Measurements from ENCODE around the gene SORBS1. TPM values are rescaled to one million over a fixed set of nuclear protein-coding genes. Genes with fewer than 3 reads are reported as not detected.

The SORBS1 gene
- total RNA-seq, 1 donor from 2014 or later, result 0.77 TPM

GRCh38 chr10:95440756-95441546, 120.2 kb downstream of the SORBS1 start:
- Mint-ChIP-seq H3K9me3 (no peaks in the 10 kb centered on the region), H3K36me3 (ENCODE audit: low read depth) (no peaks in the 10 kb centered on the region), H3K27me3 (peaks cover 18% of the 10 kb centered on the region), H3K4me1 (peaks cover under 1% of the 10 kb centered on the region), H3K27ac (no peak overlapping the region), H3K4me3 (no peak overlapping the region)
- peak; percentile 62 for DNase-seq
- intact Hi-C loops (cut with micrococcal nuclease), result no loop called here

DNA sequence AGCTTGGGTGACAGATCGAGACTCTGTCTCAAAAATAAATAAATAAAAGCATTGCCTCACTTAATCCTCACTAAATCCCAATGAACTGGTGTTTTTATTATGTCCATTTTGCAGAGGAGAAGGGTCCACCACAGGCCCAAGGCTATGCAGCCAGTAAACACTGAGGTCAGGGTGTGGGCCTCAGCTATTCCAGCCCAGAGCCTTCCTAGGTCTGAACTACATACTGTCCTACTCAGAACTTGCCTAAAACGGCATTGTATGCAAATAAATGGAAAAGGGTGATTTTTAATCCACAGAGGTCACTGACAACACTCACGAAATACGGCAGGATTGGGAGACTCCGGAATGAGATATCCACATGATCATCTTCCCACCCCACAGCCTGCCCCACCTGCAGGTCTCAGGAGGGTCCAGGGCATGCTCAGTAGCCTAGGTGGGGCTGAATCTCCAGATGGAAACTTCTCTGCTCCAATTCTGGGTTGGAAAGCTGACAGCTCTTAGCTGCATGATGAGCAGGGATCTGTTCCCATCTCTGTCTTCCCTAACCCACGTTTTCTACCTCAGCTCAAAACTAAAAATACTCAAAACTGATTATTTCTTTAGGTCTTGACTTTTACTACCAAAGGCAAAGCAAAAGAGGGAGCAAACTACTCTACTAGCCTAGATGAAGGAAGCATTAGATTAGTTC, 121.0 kb downstream of the SORBS1 start:
- H3K27me3 Mint-ChIP-seq, result peaks cover 12% of the 10 kb centered on the region
- no peak for DNase-seq
- no peaks in the 10 kb centered on the region for H3K4me1 Mint-ChIP-seq
- intact Hi-C loops (cut with micrococcal nuclease), result no loop called here
- no peaks in the 10 kb centered on the region for H3K9me3 Mint-ChIP-seq
- H3K4me3 Mint-ChIP-seq, result no peak overlapping the region
- no peak overlapping the region for H3K27ac Mint-ChIP-seq
- H3K36me3 Mint-ChIP-seq (ENCODE audit: low read depth), result no peaks in the 10 kb centered on the region

DNA sequence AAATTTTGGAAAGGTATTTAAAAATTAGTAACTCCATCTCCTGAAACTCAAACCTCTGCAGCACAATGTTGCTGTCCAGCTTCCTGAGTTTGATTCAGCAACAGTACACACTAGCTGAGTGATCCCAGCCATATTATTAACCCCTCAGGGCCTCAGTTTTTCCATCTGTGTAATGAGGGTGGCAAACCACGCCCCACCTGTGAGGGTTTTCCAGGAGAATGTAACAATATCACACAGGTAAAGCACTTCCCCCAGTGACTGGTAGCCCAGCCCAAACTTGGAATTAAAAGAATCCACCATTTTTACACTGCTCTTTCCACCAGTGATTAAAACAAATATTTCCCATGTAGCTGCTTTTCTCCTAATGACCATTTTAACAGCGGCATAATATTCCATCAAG, 122.4 kb downstream of the SORBS1 start:
- H3K27me3 Mint-ChIP-seq, result peaks cover 11% of the 10 kb centered on the region
- no peaks in the 10 kb centered on the region for H3K36me3 Mint-ChIP-seq (ENCODE audit: low read depth)
- no peak for DNase-seq
- H3K27ac Mint-ChIP-seq, result no peak overlapping the region
- no peaks in the 10 kb centered on the region for H3K9me3 Mint-ChIP-seq
- no peak overlapping the region for H3K4me3 Mint-ChIP-seq
- no peaks in the 10 kb centered on the region for H3K4me1 Mint-ChIP-seq
- intact Hi-C loops (cut with micrococcal nuclease), result no loop called here

DNA sequence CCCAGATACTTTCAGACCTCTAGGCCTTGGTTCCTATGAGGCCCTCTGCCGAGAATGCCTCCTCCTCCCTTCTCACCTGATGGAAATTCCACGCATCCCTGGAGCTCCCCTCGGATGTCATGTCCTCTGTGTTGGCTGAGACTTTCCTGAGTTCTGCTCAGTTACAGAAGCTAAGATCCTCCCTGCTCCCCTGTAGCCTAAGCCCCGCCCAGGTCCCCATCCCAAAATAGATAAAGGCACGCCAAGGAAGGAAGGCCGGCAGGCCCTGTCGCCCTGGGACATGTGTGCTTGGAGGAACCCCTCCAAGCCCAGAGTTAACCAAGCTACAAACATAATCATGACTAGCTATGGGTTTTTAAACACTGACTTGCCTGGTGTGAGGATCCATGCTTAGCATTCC, 123.5 kb downstream of the SORBS1 start:
- Mint-ChIP-seq H3K27ac (no peak overlapping the region), H3K27me3 (peaks cover 6% of the 10 kb centered on the region), H3K9me3 (no peaks in the 10 kb centered on the region), H3K36me3 (ENCODE audit: low read depth) (no peaks in the 10 kb centered on the region), H3K4me3 (no peak overlapping the region), H3K4me1 (no peaks in the 10 kb centered on the region)
- intact Hi-C loops (cut with micrococcal nuclease), result no loop called here
- no peak for DNase-seq

DNA sequence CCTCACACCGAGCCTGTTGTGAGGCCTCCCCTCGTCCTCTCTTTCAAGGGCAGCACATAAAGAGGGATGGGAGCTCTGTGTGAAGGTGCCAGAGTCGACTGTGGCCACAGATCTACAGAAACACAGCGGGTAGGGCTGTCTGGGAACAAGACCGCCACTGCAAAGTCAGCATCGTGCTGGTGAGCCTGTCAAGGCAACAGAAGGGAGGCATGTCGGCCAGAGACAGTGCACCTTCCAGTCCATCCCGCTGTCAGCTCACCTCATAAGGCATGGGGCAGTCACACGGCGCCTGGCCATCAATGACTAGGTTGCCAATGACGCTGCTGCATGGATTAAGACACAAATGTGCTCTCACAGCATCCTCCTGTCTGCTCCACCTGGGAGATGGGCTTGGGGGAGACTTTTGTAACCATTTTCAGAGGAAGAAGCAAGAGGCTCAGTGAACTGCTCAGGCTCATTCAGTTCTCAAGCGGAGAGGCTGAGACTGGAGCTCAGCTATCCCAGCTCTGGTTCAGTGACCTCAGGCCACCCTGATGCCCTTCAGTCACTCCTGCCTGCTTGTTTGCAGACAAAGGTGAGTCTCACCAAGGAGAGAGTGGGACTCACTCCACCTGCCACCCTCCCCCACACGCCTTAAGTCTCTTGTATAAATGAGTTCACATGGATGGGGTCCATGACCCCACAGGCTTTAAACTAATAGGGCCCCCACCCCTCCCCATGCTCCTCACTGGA, 125.5 kb downstream of the SORBS1 start:
- Mint-ChIP-seq H3K27ac (no peak overlapping the region), H3K4me1 (no peaks in the 10 kb centered on the region), H3K4me3 (no peak overlapping the region), H3K36me3 (ENCODE audit: low read depth) (no peaks in the 10 kb centered on the region), H3K27me3 (no peaks in the 10 kb centered on the region), H3K9me3 (no peaks in the 10 kb centered on the region)
- intact Hi-C loops (cut with micrococcal nuclease), result no loop called here
- DNase-seq, result no peak

DNA sequence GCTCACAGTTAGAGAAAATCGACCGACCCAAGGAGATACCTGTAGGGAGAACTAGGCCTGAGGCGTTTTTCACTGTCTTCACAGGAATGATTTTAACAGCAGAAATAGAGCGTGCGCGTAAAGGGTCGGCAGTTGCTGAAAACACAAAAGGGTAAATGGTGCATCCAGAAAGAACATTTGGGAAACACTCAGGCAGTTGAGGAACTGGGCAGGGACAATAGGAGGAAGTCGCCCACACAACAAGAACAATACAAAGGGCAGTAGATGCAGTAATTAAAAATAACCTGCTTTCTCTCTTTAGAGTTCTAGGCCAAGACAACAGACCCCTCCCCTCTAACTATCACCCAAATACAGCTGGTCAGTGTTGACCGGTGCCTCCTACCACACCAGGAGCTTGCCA, 126.6 kb downstream of the SORBS1 start:
- H3K9me3 Mint-ChIP-seq, result no peaks in the 10 kb centered on the region
- H3K27me3 Mint-ChIP-seq, result no peaks in the 10 kb centered on the region
- no peaks in the 10 kb centered on the region for H3K36me3 Mint-ChIP-seq (ENCODE audit: low read depth)
- no peak for DNase-seq
- H3K4me1 Mint-ChIP-seq, result no peaks in the 10 kb centered on the region
- intact Hi-C loops (cut with micrococcal nuclease), result no loop called here
- no peak overlapping the region for H3K4me3 Mint-ChIP-seq
- H3K27ac Mint-ChIP-seq, result no peak overlapping the region

GRCh38 chr10:95431900-95432342, 129.2 kb downstream of the SORBS1 start:
- Mint-ChIP-seq H3K27ac (no peak overlapping the region), H3K36me3 (ENCODE audit: low read depth) (no peaks in the 10 kb centered on the region), H3K27me3 (peaks cover 3% of the 10 kb centered on the region), H3K4me1 (no peaks in the 10 kb centered on the region), H3K4me3 (no peak overlapping the region), H3K9me3 (no peaks in the 10 kb centered on the region)
- DNase-seq, result no peak
- intact Hi-C loops (cut with micrococcal nuclease), result no loop called here

- no peaks in the 10 kb centered on the region for H3K4me1 Mint-ChIP-seq
- peaks cover 3% of the 10 kb centered on the region for H3K27me3 Mint-ChIP-seq
- no peaks in the 10 kb centered on the region for H3K9me3 Mint-ChIP-seq
- intact Hi-C loops (cut with micrococcal nuclease), result loop anchor here (1.0 kb wide), 1 partner anchor 171 kb away; no protein-coding TSS in a partner anchor
- no peak overlapping the region for H3K4me3 Mint-ChIP-seq
- no peak overlapping the region for H3K27ac Mint-ChIP-seq
- no peaks in the 10 kb centered on the region for H3K36me3 Mint-ChIP-seq (ENCODE audit: low read depth)
- DNase-seq, result peak; percentile 81
Observed at GRCh38 chr10:95430231-95430951, 130.8 kb downstream of the SORBS1 start.

- intact Hi-C loops (cut with micrococcal nuclease), result loop anchor here (1.0 kb wide), 1 partner anchor 172 kb away; no protein-coding TSS in a partner anchor
- Mint-ChIP-seq H3K9me3 (no peaks in the 10 kb centered on the region), H3K36me3 (ENCODE audit: low read depth) (no peaks in the 10 kb centered on the region), H3K27ac (no peak overlapping the region), H3K4me1 (no peaks in the 10 kb centered on the region), H3K4me3 (no peak overlapping the region), H3K27me3 (peaks cover 5% of the 10 kb centered on the region)
- no peak for DNase-seq
Observed at GRCh38 chr10:95429639-95430038, 131.5 kb downstream of the SORBS1 start.

- peaks cover 5% of the 10 kb centered on the region for H3K27me3 Mint-ChIP-seq
- intact Hi-C loops (cut with micrococcal nuclease), result no loop called here
- DNase-seq, result no peak
- no peak overlapping the region for H3K4me3 Mint-ChIP-seq
- H3K4me1 Mint-ChIP-seq, result no peaks in the 10 kb centered on the region
- H3K27ac Mint-ChIP-seq, result no peak overlapping the region
- H3K36me3 Mint-ChIP-seq (ENCODE audit: low read depth), result no peaks in the 10 kb centered on the region
- no peaks in the 10 kb centered on the region for H3K9me3 Mint-ChIP-seq
Observed at GRCh38 chr10:95428701-95429100, 132.5 kb downstream of the SORBS1 start.

- no peak for DNase-seq
- peaks cover 11% of the 10 kb centered on the region for H3K27me3 Mint-ChIP-seq
- H3K4me3 Mint-ChIP-seq, result no peak overlapping the region
- H3K27ac Mint-ChIP-seq, result no peak overlapping the region
- no peaks in the 10 kb centered on the region for H3K9me3 Mint-ChIP-seq
- intact Hi-C loops (cut with micrococcal nuclease), result no loop called here
- no peaks in the 10 kb centered on the region for H3K36me3 Mint-ChIP-seq (ENCODE audit: low read depth)
- H3K4me1 Mint-ChIP-seq, result no peaks in the 10 kb centered on the region
Observed at GRCh38 chr10:95426482-95426881, 134.7 kb downstream of the SORBS1 start.

DNA sequence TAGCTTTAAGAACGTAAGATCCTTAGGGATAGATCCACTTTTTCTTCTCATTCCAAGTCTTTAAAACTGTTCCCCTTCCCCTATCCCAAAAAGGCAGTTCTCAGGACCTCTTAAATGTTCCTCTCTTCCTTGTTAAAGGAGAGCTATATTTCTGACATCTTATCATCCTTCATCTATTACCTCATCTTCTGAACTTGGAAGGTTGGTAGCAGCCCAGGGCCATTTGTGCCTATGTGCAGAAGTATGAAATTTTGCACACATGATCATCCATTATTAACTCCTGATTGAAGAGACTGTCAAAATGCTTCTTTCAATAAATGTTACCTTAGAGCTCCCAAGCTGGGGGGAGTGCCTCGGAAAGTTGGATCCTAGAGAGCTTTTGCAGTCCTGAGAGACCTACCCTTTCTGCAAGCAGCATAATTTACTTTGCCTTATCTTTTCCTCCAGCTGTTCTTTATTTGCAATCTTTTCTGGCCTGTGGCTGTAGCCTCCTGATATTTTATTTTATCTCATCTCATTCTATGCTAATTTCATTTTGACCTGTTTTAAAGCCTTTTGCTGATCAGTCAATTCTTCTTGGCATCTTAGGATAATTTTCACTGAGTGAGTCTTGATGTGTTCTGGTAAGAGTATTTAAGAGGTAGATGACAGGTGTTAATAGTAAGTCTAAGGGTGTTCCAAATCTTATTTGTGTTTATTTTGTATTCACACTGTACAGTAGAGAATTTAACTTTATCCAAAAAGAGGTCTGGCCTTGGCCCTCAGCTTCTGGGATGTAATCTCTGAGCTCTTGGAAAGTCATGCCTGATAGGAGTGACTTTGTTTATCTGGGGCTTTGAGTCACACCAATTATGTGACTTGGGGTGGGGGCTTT, 135.3 kb downstream of the SORBS1 start:
- peaks cover 13% of the 10 kb centered on the region for H3K27me3 Mint-ChIP-seq
- intact Hi-C loops (cut with micrococcal nuclease), result no loop called here
- no peak overlapping the region for H3K4me3 Mint-ChIP-seq
- no peaks in the 10 kb centered on the region for H3K4me1 Mint-ChIP-seq
- no peak for DNase-seq
- no peaks in the 10 kb centered on the region for H3K9me3 Mint-ChIP-seq
- H3K27ac Mint-ChIP-seq, result no peak overlapping the region
- no peaks in the 10 kb centered on the region for H3K36me3 Mint-ChIP-seq (ENCODE audit: low read depth)
